Central memory CD8-positive, alpha-beta T cell (primary cell): Measurements from ENCODE around the gene ZFYVE16.
"Not testable (repeated sequence)": the region's sequence is repeated elsewhere in the genome, so short reads cannot be mapped to it uniquely, and the experiment has no call there.

ENCODE experiments used
- ATAC-seq: fragments of 150-1000 bp; cut with Tn5 transposase; replicated peaks from 2 replicates; pipeline ENCODE4 v1.10.0; 2022; ENCODE audit warnings: mild to moderate bottlenecking, moderate FRiP score, moderate number of reproducible peaks; ENCODE audit not compliant: poor library complexity, severe bottlenecking; ENCODE audit errors: extremely low read depth
- DNase-seq, 2 donors: peaks; one replicate each; pipeline ENCODE4 v3.0.0; 2021; ENCODE audit warnings: low spot score in 2 of 2
- H3K27ac Mint-ChIP-seq: one replicate; pipeline ENCODE4 v1.8.0; 2022; ENCODE audit warnings: low read depth, mild to moderate bottlenecking, moderate library complexity, mixed read lengths
- H3K27me3 Mint-ChIP-seq: one replicate; pipeline ENCODE4 v1.8.0; 2022; ENCODE audit warnings: mixed read lengths
- H3K36me3 Mint-ChIP-seq: one replicate; pipeline ENCODE4 v1.8.0; 2022; ENCODE audit warnings: mild to moderate bottlenecking, moderate library complexity, mixed read lengths; ENCODE audit not compliant: insufficient read depth
- H3K4me1 Mint-ChIP-seq: one replicate; pipeline ENCODE4 v1.8.0; 2022; ENCODE audit warnings: mixed read lengths
- H3K4me3 Mint-ChIP-seq: one replicate; pipeline ENCODE4 v1.8.0; 2022; ENCODE audit warnings: mild to moderate bottlenecking, moderate library complexity, mixed read lengths
- H3K9me3 Mint-ChIP-seq: one replicate; pipeline ENCODE4 v1.8.0; 2022; ENCODE audit warnings: mixed read lengths

ZFYVE16 gene

GRCh38 chr5:80481019-80481893 is 73.4 kb downstream of the ZFYVE16 start:
- no peak for ATAC-seq
- H3K27ac Mint-ChIP-seq, result peak overlapping the region; percentile 8
- peaks cover 11% of the 10 kb centered on the region for H3K9me3 Mint-ChIP-seq
- DNase-seq, result no peak
- H3K27me3 Mint-ChIP-seq, result peaks cover 2% of the 10 kb centered on the region
- H3K4me1 Mint-ChIP-seq, result no peaks in the 10 kb centered on the region
- H3K36me3 Mint-ChIP-seq, result no peaks in the 10 kb centered on the region
- no peak overlapping the region for H3K4me3 Mint-ChIP-seq

- Mint-ChIP-seq H3K27ac (no peak overlapping the region), H3K36me3 (peaks cover 2% of the 10 kb centered on the region), H3K4me1 (peaks cover 5% of the 10 kb centered on the region), H3K27me3 (peaks cover 15% of the 10 kb centered on the region), H3K4me3 (no peak overlapping the region), H3K9me3 (peaks cover 11% of the 10 kb centered on the region)
- no peak for DNase-seq
- ATAC-seq, result no peak
These were observed 74.7 kb downstream of the ZFYVE16 start for GRCh38 chr5:80482578-80482977.

GRCh38 chr5:80483636-80484232 is 75.9 kb downstream of the ZFYVE16 start:
- peaks cover 4% of the 10 kb centered on the region for H3K36me3 Mint-ChIP-seq
- H3K4me1 Mint-ChIP-seq, result peaks cover 5% of the 10 kb centered on the region
- DNase-seq, result no peak
- H3K9me3 Mint-ChIP-seq, result peaks cover 11% of the 10 kb centered on the region
- peaks cover 22% of the 10 kb centered on the region for H3K27me3 Mint-ChIP-seq
- no peak for ATAC-seq
- no peak overlapping the region for H3K27ac Mint-ChIP-seq
- H3K4me3 Mint-ChIP-seq, result no peak overlapping the region

GRCh38 chr5:80487444-80487828 is 79.6 kb downstream of the ZFYVE16 start:
- Mint-ChIP-seq H3K4me1 (peaks cover 5% of the 10 kb centered on the region), H3K4me3 (peak overlapping the region; percentile 56), H3K27ac (no peak overlapping the region), H3K9me3 (peaks cover 6% of the 10 kb centered on the region), H3K36me3 (peaks cover 4% of the 10 kb centered on the region), H3K27me3 (peaks cover 55% of the 10 kb centered on the region)
- DNase-seq, result no peak
- ATAC-seq, result no peak

GRCh38 chr5:80487829-80488721 is 80.2 kb downstream of the ZFYVE16 start, which contains the start of gene FAM151B:
TSS of gene FAM151B (plus strand) at chr5:80488100. CDS start at chr5:80488124, 24 bp downstream.
- ATAC-seq (peak; percentile 56), DNase-seq (peak; percentile 15 to 18)
- H3K27me3 Mint-ChIP-seq, result peaks cover 55% of the 10 kb centered on the region
- H3K36me3 Mint-ChIP-seq, result peaks cover 4% of the 10 kb centered on the region
- peaks cover 2% of the 10 kb centered on the region for H3K9me3 Mint-ChIP-seq
- H3K4me1 Mint-ChIP-seq, result peaks cover 5% of the 10 kb centered on the region
- H3K4me3 Mint-ChIP-seq, result peak within 1 kb of the TSS; percentile 56
- H3K27ac Mint-ChIP-seq, result no peak within 1 kb of the TSS

DNA sequence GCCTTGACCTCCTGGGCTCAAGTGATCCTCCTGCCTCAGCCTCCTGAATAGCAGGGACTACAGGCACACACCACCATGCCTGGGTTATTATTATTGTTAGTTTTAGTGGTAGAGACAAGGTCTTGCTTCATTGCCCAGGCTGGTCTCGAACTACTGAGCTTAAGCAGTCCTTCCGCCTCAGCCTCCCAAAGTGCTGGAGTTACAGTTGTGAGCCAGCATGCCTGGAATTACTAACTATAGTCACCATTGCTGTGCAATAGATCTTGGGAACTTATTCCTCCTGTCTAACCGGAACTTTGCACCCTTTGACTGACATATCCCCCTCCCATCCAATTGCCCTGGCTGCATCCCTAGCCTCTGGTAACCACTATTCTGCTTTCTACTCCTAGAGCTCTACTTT is 83.4 kb downstream of the ZFYVE16 start:
- Mint-ChIP-seq H3K27me3 (peaks cover 79% of the 10 kb centered on the region), H3K9me3 (no peaks in the 10 kb centered on the region), H3K36me3 (peaks cover 4% of the 10 kb centered on the region), H3K27ac (no peak overlapping the region), H3K4me3 (no peak overlapping the region), H3K4me1 (peaks cover 5% of the 10 kb centered on the region)
- no peak for DNase-seq
- no peak for ATAC-seq

DNA sequence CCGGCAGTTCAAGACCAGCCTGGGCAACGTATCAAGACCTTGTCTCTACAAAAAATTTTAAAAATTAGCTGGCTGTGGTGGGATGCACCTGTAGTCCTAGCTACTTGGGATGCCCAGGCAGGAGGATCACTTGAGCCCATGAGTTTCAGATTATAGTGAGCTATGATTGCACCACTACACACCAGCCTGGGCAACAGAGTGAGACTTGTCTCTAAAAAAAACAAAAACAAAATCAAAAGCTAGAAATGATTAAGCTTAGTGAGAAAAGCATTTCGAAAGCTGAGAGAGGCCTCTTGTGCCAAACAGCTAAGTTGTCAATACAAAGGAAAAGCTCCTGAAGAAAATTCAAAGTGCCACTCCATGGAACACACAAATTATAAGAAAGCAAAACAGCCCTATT is 84.9 kb downstream of the ZFYVE16 start:
- ATAC-seq (no peak), DNase-seq (no peak)
- Mint-ChIP-seq H3K4me3 (no peak overlapping the region), H3K36me3 (peaks cover 2% of the 10 kb centered on the region), H3K4me1 (no peaks in the 10 kb centered on the region), H3K27ac (no peak overlapping the region), H3K27me3 (peaks cover 73% of the 10 kb centered on the region), H3K9me3 (no peaks in the 10 kb centered on the region)

DNA sequence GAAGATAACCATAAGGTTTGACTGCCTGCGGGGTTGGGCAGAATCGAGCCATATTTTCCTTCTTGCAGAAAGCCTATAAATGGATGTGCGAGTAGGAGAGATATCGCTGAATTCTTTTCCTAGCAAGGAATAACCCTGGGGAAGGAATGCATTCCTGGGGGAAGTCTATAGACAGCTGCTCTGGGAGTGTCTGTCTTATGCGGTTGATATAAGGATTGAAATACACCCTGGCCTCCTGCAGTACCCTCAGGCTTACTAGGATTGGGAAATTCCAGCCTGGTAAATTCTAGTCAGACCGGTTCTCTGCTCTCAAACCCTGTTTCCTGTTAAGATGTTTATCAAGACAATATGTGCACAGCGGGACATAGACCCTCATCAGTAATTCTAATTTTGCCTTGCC is 85.6 kb downstream of the ZFYVE16 start:
- H3K27ac Mint-ChIP-seq, H3K36me3 Mint-ChIP-seq, ATAC-seq, H3K4me3 Mint-ChIP-seq, H3K4me1 Mint-ChIP-seq, H3K9me3 Mint-ChIP-seq, DNase-seq: not testable (repeated sequence)
- H3K27me3 Mint-ChIP-seq, result peaks cover 71% of the 10 kb centered on the region

DNA sequence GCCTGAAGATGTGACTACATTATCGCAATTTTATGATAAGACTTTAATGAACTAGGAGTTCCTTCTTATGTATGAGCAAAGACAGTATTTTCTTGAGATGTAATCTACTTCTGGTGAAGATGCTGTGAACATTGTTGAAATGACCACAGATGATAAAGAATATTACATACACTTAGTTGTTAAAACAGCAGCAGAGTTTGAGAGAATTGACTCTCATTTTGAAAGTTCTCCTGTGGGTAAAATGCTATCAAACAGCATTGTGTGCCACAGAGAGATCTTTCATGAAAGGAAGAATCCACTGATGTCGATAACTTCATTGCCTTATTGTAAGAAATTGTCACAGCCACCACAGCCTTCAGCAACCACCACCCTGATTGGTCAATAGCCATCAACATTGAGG is 88.0 kb downstream of the ZFYVE16 start:
- DNase-seq (no peak), ATAC-seq (no peak)
- Mint-ChIP-seq H3K36me3 (no peaks in the 10 kb centered on the region), H3K4me1 (no peaks in the 10 kb centered on the region), H3K27ac (no peak overlapping the region), H3K4me3 (no peak overlapping the region), H3K27me3 (peaks cover 53% of the 10 kb centered on the region), H3K9me3 (no peaks in the 10 kb centered on the region)

DNA sequence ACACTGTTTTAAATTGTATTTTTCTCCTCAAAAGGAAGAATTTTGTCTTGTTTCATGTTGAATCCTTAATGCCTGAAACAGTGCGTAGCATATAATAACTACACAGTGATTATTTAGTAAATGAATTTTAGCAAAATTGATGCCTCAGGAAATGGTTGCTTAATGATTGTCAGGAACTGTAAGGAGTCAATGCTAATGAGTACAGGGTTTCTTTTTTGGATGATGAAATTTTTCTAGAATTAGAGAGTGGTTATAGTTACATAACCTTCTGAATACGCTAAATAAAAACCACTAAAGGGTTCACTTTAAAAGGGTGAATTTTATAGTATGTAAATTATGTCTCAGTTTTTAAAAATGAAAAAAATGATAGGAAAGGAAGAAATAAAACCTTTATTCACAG is 94.9 kb downstream of the ZFYVE16 start:
- Mint-ChIP-seq H3K9me3 (no peaks in the 10 kb centered on the region), H3K4me3 (no peak overlapping the region), H3K4me1 (no peaks in the 10 kb centered on the region), H3K36me3 (no peaks in the 10 kb centered on the region), H3K27me3 (peaks cover 8% of the 10 kb centered on the region), H3K27ac (no peak overlapping the region)
- DNase-seq (no peak), ATAC-seq (no peak)

GRCh38 chr5:80503641-80504040 is 95.8 kb downstream of the ZFYVE16 start:
- Mint-ChIP-seq H3K36me3 (no peaks in the 10 kb centered on the region), H3K4me3 (no peak overlapping the region), H3K27ac (no peak overlapping the region), H3K9me3 (no peaks in the 10 kb centered on the region), H3K4me1 (no peaks in the 10 kb centered on the region), H3K27me3 (peaks cover 5% of the 10 kb centered on the region)
- no peak for ATAC-seq
- DNase-seq, result no peak

GRCh38 chr5:80504833-80505232 is 97.0 kb downstream of the ZFYVE16 start:
- no peak overlapping the region for H3K27ac Mint-ChIP-seq
- H3K4me3 Mint-ChIP-seq, result no peak overlapping the region

More at GRCh38 chr5:80504833-80505232, 97.0 kb downstream of the ZFYVE16 start:
- no peaks in the 10 kb centered on the region for H3K9me3 Mint-ChIP-seq
- DNase-seq (no peak), ATAC-seq (no peak)
- peaks cover under 1% of the 10 kb centered on the region for H3K27me3 Mint-ChIP-seq
- H3K36me3 Mint-ChIP-seq, result no peaks in the 10 kb centered on the region
- no peaks in the 10 kb centered on the region for H3K4me1 Mint-ChIP-seq
